Measurements from ENCODE around the gene TBXAS1.
A peak's percentile ranks its signal among the peaks of the same experiment; 100 is the strongest.

TBXAS1 gene

DNA sequence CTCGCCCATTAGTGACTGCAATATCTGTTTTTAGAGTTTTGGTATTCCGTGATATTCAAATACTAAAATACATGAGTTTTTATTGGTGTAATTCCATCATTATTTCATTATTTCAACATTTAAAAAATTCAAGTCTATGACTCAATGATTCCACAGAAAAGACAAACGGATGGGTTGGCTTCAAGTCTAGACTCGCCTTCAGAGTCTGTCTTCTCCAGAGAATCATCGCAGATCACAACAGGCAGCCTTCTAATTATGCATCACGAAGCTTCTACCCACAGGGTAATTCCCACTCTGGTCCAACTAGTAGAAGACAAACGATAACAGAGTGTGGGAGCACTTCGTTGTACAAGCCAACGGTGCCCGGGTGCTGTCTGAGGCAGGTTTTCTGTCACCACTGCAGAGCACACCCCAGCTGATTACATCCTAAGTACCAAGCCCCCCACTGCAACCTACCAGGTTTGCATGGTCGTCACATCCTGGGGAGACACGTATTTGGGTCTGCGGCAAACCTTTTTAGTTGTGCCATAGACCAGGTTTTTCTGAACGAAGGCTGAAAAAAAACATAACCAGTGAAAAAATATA lies 204.8 kb downstream of the TBXAS1 start:
- DNase-seq (ENCODE audit: extremely low spot score, insufficient read length, low read depth) (no peak), FAIRE-seq (no peak)

DNA sequence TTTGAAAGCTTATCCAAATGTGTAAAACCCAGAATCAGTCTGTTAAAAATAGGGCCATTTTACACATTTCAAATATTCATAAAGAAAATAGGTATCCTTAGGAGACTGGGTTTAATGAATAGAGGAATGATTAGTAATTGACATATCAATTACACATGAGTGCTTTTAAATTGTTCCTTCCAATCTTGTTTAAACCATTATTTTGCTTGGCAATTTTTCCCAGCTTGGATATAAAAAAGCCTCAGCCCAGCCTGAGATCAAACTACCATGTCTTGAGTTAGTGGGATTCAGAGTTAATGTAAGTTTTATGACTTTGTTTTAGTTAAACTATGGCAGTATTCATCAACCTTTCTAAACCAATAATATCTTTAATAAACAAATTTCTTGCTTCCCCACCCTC lies 205.4 kb downstream of the TBXAS1 start:
- FAIRE-seq = no peak
- DNase-seq (ENCODE audit: extremely low spot score, insufficient read length, low read depth) = no peak

DNA sequence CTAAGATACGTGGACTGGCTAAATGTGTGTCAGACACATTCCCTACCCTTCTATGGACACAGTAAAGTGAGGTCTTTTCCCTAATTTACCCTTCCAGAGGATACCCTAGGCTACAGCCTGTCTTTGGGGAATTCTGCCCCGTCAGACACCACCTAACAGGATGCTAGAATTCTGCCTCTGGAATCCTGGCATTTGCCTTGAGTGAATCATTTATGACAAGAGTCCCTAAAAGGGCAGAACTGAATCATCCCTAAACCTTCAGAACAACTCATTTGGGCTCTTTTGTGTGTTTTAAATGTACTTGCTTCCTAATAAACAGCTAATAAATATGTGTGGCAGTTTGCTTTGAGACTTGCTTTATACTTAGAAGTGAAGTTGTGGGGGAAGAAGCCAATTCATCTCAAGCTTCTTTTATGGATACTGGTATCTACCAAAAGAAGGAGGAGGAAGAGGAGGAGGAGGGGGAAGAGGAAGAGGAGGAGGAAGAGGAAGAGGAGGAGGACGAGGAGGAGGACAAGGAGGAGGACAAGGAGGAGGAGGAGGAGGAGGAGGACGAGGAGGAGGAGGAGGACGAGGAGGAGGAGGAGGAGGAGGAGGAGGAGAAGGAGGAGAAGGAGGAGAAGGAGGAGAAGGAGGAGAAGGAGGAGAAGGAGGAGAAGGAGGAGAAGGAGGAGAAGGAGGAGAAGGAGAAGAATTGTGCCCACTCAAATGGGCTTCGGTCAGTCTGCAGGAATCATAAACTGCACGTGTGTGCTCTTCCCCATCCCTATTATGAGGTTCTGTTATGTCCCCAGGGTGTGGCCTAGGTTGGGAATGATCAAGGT lies 206.5 kb downstream of the TBXAS1 start:
- DNase-seq (ENCODE audit: extremely low spot score, insufficient read length, low read depth) (no peak), FAIRE-seq (no peak)

DNA sequence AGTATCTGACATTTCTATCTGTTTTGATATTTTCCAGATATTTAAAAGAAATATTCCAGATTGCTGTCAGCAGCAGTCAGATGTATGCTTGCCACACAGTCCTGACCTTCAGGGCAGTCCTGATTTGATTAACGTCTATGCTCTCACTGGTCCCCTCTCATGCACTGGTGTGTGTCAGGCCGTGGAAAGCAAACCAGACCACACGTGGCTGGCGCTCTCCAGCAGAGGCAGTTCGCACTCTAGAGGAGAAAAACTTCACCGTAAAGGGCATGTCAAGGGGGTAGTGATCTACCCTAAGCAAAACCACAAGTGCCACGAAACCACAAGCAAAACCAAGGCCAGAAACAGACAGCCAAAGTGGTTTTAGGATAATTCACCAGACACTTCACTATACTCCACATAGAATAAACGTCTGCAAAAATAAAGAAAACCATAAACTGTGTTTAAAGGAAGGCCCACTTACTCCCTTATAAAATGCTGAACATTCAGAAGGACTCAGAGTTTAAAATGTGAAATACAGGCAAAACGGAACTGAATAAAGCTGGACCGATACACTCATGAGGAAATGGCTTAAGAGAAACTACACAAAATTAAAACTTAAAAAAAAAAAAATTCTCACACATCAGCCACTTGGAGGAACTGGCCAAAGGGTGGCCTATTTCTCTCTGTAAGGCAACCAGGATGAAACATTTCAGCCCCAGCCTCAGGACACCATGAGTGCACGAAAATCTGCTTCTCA lies 207.3 kb downstream of the TBXAS1 start:
- FAIRE-seq = peak; percentile 15
- no peak for DNase-seq (ENCODE audit: extremely low spot score, insufficient read length, low read depth)

DNA sequence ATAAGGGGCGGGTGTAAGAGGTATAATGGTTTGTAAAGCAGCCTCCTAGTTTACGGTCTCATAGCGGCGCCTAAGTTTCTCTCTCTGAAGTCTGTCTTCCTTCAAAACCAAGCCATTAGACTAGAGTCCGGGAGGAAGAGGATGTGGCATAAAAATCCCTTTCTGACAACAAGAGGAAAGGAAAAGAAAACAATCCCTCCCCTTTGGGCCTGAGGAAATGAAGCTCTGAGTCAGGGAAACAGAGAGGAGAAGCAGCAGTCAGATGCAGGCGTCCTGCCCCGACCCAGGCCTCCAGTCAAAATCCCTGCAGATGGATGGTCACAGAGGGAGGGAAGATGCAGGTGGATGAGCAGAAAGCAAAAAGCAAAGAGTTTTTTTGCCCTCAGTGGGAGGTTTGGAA lies 210.0 kb downstream of the TBXAS1 start:
- FAIRE-seq (no peak), DNase-seq (ENCODE audit: extremely low spot score, insufficient read length, low read depth) (no peak)

DNA sequence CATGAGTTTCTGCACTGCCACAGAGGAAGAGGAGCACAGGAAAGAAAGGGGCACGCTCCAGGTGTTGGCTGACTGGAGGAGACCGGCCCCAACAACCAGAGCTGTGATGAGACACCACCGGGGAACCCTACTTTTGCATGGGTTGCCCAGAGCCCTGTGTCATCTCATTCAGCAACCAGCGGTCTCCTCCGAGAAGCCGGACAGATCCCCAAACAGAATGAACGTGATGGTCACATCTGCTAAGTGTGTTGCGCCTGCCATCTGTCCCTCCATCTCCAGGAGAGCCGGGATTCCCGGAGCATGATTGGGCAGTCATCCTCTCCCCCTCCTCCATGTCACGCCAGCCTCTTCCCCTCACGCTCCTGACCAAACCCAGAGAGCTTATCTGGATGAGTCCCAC lies 210.8 kb downstream of the TBXAS1 start:
- DNase-seq (ENCODE audit: extremely low spot score, insufficient read length, low read depth) (no peak), FAIRE-seq (no peak)

DNA sequence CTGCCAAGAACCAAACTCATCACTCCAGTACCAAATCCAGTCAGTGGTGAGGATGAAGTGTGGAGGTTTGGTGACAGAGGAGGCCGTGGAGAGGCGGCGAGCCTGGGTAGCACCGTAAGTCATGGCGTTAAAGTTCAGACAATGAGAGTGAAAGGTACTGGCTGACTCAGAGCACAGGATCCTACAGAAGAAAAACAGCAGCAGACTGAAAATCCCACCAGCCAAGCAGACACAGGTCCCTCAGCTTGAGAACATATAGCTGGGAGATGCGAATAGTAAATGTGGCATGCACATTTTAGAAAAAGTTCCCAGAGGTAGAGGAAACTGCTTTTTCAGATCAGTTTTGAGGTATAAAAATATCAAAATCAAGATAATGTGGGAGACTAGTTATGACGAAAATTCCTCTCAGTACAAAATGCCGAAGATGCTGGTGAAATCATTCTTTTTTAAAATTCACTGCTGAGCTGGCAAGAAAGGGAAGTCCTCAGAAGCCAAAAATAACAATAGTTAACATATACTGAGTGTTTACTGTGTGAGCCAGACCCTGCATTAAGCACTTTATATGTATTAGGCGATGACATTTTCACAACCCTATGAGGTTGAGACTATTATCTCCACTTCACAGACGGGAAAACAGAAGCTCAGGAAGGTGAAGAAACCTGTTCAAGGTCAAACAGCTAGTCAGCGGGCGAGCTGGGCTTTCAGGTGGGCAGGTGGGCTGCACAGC lies 212.8 kb downstream of the TBXAS1 start:
- no peak for FAIRE-seq
- no peak for DNase-seq (ENCODE audit: extremely low spot score, insufficient read length, low read depth)

DNA sequence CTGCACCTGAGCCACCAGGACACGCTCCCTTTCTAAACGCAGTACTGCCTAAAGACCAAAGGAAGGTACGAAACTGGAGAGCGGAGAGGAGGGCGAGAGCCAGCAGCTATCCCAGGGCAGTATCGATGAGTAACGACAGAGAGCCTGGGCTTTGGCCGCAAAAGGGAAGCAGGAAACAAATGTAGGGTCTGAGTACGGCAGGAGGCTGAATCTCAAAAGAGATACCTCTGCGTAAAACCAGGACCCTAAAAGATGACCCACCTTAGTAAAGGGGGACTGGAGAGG lies 213.3 kb downstream of the TBXAS1 start:
- no peak for FAIRE-seq
- DNase-seq (ENCODE audit: extremely low spot score, insufficient read length, low read depth) = no peak

DNA sequence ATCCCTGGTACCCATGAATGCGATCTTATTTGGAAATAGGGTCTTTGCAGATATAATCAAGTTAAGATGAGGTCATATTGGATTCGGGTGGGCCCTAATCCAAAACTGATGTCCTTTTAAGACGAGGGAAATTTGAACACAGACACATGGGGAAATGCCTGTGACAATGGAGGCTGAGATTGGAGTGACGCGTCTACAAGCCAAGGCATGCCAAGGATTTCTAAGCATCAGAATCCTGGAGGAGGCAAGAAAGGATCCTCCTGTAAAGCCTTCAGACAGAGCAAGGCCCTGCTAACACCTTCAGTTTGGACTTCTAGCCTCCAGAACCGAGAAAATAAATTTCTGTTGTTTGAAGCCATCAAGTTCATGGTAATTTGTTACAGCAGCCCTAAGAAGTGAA lies 215.2 kb downstream of the TBXAS1 start:
- FAIRE-seq (no peak), DNase-seq (ENCODE audit: extremely low spot score, insufficient read length, low read depth) (no peak)

DNA sequence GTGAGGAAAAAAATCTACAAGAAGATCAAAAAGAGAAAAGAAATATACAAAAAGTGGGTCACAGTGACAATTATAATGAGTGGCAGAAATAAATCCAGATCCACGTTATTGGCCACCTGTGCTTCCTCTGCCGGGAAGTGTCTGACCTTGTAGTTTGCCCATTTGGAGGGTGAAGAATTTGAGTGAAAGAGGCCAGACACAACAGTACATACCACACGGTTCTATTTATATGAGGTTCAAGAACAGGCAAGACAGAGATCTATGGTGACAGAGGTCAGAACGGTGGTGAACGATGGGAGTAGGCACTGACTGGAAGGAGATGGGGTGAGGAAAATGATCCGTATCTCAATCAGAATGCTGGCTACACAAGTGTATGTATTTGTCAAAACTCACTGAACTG lies 216.6 kb downstream of the TBXAS1 start:
- no peak for FAIRE-seq
- no peak for DNase-seq (ENCODE audit: extremely low spot score, insufficient read length, low read depth)

DNA sequence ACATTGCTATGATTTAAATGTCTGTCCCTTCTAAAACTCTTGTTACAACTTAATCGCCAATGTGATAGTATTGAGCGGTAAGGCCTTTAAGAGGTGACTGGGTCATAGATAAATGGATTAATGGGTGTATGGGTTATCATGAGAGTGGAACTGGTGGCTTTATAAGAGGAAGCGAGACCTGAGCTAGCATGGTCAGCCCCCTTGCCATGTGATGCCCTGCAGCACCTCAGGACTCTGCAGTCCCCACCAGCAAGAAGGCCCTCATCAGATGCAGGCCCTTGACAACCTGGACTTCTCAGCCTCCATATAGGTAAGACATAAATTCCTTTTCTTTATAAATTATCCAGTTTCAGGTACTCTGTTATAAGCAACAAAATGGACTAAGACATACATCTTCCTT lies 218.1 kb downstream of the TBXAS1 start:
- no peak for DNase-seq (ENCODE audit: extremely low spot score, insufficient read length, low read depth)

DNA sequence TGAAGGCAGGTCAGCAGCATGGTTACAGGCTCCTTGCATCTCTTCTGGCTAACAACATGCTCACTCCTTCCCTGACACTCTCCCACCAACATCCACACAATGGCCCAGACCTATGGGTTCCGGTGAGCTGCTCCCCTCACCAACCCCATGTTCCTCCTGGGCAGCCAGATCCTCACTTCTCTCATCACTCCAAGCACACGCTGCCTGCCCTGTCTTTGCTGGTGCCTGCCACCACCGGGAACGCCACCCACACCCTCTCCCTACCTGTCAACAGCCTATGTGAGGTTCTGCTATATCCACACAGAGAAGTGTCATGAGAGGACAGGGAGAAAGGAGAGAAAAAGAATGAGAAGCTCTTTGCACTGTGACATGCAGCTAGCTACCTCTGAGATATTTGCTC lies 219.1 kb downstream of the TBXAS1 start:
- no peak for DNase-seq (ENCODE audit: extremely low spot score, insufficient read length, low read depth)
- FAIRE-seq = no peak

More for the DNA sequence above, 218.1 kb downstream of the TBXAS1 start:
- FAIRE-seq = no peak

DNA sequence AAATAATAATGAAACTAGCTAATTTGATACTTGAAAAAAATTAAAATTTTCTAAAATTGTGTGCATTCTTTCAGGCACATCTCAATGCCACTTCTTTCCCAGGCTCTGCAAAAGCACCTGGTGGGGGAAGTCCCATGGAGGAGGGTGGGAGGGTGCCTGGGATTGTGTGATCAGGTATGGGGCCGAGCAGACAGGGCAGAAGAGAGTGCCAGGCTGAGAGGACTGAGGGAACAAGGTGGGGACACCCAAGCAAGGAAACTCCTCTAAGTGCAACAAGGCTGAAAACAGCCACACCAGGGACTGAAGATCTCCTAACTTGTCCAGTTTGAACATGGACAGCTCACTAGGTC lies 219.9 kb downstream of the TBXAS1 start:
- DNase-seq (ENCODE audit: extremely low spot score, insufficient read length, low read depth) = no peak

DNA sequence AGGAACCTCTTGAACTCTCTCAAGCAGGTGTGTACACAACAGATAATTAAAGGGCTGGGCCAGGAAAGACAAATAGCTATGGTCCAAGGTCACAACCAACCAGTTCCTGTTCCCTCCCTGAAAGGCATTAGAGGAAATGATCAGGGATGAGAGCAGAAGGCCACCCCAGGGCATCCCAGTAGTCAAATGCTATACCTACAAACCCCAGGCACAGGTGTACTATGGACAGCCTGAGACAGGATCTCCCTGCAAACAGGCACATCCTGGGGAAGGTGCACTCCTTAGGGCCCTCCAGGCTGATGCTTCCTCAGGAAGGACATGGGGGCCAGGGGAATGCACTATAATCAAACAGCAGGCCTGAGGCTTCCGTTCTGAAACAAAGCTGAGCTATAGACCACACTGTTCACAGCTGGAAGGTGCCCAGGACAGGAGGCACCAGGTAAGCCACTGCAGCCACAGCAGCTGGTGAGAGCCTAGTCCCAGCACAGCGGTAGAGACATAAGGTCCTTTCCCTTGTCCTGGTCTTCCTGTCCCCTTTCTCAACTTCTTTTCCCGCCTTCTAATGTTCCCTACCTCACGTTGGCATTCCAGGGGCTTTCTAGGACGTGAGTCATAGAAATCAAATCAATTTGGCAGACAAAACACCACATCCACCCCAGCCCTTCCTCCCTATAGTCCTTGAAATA lies 220.4 kb downstream of the TBXAS1 start:
- no peak for DNase-seq (ENCODE audit: extremely low spot score, insufficient read length, low read depth)
- no peak for FAIRE-seq

More for the DNA sequence above, 219.9 kb downstream of the TBXAS1 start:
- FAIRE-seq = no peak

DNA sequence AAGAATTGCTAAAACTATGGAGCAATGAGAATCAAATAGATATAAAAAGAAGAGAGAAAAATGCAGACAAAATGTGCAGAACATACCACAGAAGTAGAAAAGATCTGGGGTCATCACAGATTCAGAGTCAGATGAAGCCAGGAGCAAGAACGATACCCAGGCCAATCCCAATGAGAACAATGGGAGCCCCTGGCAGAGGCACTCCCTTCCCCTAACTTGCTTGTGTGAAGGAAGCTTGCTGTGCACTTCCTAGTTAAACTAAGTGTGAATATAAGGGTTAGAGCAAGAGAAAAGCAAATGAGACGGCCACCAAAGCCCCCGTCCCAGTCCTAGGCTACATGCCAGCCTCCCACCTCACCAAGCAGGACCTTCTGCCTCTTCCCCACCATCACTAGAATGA lies 221.0 kb downstream of the TBXAS1 start:
- no peak for DNase-seq (ENCODE audit: extremely low spot score, insufficient read length, low read depth)
- FAIRE-seq = no peak

DNA sequence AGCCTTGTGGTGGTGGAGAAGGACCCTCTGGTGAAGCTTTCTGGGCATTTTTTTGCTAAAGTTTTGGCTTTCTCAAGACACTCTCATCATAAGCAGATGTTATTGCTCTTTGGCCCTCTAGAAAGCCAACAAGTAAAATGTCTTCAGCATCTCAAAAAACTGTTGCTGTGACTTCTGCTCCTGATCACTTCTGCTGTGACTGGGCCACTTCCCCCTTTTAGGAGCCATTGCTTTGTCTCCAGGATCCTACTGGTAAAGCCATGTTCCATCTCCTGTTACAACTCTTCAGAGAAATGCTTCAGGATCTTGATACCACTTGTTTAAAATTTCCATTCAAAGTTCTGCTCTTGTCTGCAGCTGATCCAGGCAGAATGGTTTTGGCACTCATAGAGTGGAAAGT lies 222.8 kb downstream of the TBXAS1 start:
- DNase-seq (ENCODE audit: extremely low spot score, insufficient read length, low read depth) = no peak
- FAIRE-seq = no peak

DNA sequence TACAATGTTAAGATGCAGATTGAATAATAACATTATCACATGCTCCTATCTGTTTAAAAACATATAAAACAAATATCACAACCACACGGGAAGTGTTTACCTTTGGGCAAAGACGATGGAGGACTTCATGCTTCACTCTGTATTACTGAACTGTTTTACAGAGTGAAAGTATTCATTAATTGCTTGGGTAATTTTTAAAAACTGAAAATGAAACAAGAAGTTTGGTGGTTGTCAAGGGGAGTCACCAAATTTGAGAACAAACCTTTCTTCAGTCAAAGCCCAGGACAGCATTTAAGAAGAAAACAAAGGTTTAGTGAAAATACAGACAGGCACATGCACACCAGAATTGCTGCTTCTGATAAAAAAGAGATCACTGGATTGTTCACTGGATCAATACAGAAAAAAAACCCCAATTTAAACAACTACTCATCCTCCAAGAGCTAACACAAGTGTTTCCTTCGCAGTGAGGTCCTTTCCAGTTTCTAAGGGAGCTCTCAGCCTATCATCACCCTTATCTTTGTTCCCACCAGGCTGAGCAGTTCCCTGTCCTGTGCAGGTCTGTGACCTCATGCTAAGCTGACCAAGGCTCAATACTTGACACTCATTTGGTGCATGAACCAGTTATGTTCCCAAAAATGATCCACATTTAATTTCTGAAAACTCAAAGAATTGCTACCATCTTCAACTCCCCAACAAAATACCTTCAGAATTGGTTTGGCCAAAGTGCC lies 224.9 kb downstream of the TBXAS1 start:
- no peak for DNase-seq (ENCODE audit: extremely low spot score, insufficient read length, low read depth)
- peak; percentile 67 for FAIRE-seq

DNA sequence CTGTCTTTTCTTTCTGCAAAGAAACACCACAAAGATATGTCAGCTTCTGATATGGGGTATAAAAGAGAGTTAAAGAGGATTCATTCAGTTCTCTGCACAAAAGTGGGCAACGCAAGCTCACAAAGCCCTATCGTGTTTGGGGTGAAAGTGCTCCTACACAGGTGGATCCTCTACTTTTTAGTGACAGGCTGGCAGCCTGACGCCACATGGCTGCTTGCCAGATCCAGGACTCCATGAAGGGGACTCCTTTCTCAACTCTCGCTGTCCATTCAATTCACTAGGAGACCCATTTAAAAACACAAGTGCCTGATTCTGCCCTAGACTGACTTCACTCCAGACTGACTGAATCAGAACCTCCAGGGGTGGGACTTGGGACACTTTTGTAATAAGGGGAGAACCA lies 225.7 kb downstream of the TBXAS1 start:
- FAIRE-seq (no peak), DNase-seq (ENCODE audit: extremely low spot score, insufficient read length, low read depth) (no peak)

DNA sequence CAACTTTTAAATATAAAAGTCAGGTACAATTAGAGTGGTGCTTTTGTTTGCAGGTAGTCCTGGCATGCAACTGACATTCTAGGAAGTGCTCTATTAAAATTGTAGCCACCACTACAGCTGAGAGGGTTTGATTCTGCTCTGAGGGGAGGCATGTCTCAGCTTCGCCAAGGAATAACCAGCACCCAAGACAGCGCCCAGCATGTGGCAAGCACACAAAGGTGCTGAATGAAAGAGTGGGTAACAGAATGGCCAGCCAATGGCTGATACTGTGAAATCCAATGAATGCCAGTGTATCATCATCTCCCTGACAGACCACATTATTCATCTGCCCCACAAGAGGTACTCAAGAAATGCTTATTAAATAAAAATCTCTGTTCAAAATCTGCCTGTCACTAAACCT lies 226.8 kb downstream of the TBXAS1 start:
- FAIRE-seq (no peak), DNase-seq (ENCODE audit: extremely low spot score, insufficient read length, low read depth) (no peak)
